Measurements from ENCODE around the gene RBM33.

GRCh38 chr7:155770241-155770640 lies 125.8 kb downstream of the RBM33 start:
- no peak for TF ChIP-seq CTCF (IDR thresholded peaks at IDR 0.05)
- TF ChIP-seq POLR2A (IDR thresholded peaks at IDR 0.05; ENCODE audit: low read depth): no peak
- no peak for TF ChIP-seq POLR2AphosphoS5 (IDR thresholded peaks at IDR 0.05)
- TF ChIP-seq EP300 (IDR thresholded peaks at IDR 0.05): no peak

All from esophagus muscularis mucosa (tissue), 4 donors.